ENCODE results near the gene DNAAF3.

DNAAF3 gene

DNA sequence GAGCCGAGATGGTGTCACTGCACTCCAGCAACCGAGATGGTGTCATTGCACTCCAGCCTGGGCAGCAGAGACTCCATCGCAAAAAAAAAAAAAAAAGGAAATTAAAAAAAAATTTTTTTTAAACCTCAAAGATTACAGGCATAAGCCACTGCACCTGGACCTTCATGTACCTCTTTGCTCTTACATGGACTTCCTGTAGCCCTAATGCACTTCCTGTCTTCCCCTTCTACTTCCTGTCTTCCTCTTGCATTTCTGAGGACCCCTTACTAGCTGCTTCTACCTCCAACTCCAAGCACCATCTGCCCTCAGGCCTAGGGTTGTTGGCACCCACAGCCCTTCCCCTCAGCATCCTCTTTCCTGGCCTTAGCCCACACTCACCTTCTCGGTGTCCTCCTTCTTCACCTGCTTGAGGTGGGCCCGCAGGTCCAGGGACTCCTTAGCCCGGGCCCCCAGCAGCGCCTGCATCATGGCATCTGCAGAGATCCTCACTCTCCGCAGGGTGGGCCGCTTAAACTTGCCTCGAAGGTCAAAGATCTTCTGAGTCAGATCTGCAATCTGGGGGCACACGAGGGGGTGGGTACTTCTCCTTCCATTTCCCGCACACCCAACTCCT is 12.7 kb downstream of the DNAAF3 start:
- DNase-seq (ENCODE audit: low spot score) = no peak

DNA sequence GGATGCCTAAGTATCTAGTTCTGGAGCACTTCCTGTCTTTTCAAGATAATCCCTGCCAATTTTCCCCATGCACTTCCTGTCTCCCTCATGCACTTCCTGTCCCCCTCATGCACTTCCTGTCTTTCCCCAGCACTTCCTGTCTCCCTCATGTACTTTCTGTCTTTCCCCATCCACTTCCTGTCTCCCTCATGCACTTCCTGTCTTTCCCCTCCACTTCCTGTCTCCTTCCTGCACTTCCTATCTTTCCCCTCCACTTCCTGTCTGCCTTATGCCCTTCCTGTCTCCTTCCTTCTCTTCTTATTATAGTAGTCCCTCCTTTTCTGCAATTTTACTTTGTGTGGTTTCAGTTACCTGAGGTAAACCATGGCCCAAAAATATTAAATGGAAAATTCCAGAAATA is 14.4 kb downstream of the DNAAF3 start:
- no peak for DNase-seq (ENCODE audit: low spot score)

DNA sequence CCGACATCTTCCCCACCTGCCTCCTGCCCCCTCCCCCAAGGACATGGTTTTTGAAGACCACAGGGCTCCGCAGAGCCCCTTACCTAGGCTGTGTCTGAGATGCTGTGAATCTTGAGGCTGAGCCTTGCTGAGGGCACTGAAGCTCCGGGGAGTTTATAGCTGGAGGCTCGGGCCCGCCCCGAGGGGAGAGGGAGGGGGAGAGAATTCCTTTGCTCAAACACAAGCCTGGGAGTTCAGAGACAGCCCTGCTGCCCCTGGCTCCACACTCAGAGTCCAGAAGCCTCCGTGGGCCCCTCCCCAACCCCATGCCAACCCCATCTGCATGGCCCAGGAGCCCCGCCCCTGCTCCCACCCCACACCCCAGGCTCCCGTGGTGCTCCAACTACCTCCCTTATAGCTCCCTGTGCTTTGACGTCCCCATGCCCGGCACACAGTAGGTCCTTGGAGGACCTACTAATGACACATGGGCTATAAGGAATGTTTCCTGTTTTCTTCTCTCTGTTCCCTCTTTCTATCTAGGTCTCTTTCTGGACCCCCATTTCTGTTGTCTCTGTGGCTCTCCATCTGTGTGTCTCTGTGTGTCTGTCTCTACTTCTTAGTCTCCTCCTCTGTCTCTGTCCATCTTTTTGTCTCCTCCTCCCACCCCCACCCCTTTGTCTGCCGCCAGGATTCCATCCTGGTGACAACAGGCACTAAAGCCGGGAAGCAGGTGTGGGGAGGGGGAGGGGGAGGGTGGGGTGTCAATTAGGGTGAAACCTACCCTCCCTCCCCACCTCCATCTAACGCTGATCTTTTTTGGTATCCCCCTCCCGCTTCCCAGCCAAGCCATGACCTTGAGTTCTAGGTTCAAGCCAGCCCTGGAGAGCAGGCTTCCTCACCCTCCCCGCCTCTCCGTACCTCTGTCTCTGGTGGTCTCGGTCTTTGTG is 17.1 kb downstream of the DNAAF3 start, which contains the start of gene TNNT1:
TSS of gene TNNT1 (minus strand) at position 129 of the 926 bp plus-strand sequence. CDS start 2,049 bp downstream, outside the sequence.
- DNase-seq (ENCODE audit: low spot score) = no peak

DNA sequence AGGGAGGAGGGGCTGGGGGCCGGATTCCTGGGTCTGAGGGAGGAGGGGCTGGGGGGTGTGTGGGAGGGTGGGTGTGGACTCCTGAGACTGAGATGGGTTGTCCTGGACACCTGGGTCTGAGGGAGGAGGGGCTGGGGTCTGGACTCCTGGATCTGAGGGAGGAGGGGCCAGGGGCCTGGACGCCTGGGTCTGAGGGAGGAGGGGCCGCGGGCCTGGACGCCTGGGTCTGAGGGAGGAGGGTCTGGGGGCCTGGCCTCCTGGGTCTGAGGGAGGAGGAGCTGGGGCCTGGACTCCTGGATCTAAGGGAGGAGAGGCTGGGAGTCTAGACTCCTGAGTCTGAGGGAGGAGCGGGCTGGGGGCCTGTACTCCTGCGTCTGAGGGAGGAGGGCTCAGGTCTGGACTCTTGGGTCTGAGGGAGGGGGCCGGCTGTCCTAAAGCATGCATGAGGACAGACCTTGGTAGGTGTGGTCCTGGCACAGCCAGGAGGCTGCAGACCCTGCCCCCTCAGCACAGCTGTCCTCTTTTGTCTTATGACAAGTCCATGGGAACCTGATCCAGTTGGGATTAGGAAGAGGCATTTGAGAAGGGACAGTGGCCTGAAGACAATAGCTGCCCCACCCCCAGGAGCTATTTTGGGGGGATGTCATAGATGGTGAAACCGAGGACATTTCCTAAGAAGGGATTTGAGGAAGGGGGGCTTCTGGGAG is 18.7 kb downstream of the DNAAF3 start:
- DNase-seq (ENCODE audit: low spot score) = no peak

DNA sequence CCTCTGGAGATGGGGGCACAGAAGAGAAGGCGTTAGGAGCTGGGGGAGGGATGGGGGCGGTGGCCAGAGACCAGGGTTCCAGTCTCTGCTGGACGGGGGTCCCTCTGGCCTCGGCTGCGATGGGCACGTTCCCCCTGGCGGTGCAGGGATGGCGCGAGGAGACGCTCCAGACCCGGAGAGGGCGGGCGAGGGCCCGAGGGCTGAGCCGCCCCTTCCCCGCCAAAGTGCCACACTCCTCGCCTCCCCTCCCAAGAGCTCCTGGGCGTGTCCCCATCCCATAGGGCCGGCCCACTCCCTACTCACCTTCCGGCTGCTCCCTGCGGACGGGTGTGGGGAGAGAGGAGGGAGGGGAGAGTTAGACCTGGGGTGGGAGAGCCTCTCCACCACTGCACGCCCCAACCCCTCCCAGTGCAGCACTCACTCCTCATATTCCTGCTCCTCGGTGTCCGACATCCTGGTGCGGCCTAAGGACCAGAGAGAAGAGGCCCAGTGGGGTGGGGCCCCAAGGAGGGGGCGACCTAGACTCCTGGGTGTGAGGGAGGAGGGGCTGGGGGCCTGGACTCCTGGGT is 19.6 kb downstream of the DNAAF3 start:
- DNase-seq (ENCODE audit: low spot score) = no peak

DNA sequence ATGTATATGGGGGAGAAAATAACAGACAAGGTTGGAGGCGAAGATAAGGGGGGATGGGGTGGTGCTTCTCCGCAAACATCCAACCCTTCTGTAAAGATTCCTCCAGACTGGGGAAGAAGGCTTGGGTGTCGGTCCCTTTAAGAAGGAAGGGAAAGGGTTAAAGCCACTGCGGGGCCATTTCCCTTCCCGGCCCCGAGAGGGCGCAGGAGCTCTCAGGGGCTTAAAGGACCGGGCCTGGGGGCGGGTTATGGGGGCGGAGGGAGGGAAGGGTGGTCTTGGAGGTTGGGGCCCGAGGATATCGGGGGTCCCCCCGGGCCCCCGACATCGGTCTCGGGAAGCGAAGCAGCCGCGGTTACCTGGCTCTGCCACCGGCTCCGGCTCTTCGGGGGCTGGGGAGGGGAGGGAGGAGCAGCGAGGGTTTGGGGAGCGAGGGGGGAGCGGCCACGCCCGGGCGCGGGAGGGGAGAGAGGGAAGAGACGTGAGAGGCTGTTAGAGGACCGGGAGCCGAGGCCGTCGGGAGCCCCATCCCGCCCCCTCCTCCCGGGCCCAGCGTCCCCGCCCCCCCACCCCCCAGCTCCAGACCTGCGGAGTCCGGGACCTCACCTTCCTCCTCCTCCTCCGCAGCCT is 20.2 kb downstream of the DNAAF3 start:
- peak; percentile 56 for DNase-seq (ENCODE audit: low spot score)

DNA sequence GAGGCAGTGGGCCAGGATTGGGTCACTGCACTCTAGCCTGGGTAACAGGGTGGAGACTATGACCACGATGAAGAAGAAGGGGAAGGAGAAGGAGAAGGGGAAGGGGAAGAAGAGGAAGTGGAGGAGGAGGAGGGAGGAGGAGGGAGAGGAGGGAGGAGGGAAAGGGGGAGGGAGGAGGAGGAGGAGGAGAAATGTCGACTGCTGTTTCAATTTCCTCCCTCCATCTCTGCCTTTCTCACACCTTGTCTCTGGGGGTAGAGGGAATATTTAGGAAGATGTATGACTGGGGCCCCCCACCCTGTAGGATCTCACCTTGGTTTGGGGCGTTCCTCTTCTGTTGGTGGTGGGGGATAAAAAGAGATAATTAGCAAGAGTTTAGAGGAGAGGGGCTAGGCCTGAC is 21.2 kb downstream of the DNAAF3 start:
- no peak for DNase-seq (ENCODE audit: low spot score)

DNA sequence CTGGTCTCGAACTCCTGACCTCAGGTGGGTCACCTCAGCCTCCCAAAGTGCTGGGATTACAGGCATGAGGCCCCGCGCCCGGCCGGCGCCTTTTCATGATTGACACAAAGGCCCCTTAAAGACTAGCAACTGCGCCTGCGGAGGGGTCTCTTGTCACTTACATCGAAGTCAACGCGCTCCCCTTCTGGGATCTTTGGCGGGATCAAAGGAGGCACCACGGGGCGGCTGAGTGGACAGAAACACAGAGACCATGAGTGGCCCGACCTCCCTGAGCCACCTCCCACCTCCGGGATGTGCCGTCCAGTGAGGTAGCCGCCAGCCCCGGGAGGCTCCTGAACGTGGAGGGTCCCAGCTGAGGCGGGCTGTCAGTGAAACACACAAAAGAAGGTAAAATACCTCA is 24.7 kb downstream of the DNAAF3 start:
- DNase-seq (ENCODE audit: low spot score) = no peak

DNA sequence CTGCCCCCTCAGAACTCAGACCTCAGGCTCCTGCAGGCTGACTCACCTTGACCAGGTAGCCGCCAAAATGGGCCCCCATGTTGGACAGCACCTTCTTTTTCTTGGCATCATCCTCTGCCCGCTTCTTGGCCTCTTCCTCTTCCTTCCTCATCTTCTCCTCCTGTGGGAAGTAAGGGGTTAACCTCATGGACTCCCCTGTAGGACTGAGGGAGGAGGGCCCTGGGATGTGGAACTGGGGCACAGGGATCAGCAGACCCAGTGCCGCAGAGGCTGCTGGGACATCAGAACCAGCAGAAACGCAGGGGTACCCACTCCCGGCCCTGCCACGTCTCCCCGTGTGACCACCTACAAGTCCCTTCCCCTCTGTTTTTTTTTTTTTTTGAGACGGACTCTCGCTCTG is 28.5 kb downstream of the DNAAF3 start:
- DNase-seq (ENCODE audit: low spot score) = no peak

DNA sequence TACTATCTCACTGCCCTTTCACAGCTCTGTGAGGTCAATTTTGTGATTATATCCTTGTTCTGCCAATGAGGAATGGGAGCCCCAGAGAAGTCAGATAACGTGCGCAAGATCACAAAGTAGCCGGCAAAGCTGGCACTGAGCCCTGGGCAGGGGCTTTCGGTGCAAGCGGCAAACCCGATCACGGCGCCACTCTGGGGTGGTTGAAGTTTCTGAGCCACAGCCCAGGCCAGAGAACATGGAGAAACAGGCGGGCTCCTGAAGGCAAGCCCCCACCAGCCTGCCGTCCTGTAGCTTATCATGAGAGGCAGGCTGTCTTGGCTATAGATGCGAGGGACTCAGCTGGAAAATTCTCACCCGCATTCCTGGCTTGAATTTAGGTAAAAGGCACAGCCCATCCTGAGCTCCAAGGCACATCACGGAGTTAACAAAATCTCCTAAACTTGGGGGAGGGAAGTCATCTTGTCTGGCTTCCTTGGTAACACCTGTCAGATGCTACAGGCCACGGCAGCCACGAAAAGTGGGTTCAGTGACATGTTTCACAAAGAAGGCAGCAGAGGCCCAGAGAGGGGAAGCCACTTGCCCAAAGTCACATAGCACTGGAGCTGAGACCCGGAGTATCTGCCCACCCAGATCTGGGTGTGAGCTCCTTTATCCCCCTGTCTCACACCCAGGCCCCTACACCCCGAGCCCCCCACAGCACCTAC is 29.9 kb downstream of the DNAAF3 start:
- no peak for DNase-seq (ENCODE audit: low spot score)

DNA sequence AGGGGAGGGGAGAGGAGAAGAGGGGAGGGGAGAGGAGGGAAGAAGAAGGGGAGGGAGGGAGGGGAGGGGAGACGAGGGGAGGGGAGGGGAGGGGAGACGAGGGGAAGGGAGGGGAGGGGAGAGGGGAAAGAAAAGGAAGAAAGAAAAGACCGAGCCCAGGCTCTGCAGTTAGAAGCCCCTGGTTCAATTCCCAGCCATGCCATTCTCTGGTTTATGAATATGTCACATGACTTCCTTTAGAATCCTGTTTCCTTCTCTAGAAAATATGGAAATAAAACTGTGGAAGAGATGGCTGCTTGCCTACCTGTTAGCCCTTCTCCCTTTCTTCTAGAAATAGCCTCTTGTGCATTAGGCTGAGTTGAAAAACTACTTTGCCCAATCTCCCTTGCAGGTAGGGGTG is 31.7 kb downstream of the DNAAF3 start:
- DNase-seq (ENCODE audit: low spot score) = no peak

DNA sequence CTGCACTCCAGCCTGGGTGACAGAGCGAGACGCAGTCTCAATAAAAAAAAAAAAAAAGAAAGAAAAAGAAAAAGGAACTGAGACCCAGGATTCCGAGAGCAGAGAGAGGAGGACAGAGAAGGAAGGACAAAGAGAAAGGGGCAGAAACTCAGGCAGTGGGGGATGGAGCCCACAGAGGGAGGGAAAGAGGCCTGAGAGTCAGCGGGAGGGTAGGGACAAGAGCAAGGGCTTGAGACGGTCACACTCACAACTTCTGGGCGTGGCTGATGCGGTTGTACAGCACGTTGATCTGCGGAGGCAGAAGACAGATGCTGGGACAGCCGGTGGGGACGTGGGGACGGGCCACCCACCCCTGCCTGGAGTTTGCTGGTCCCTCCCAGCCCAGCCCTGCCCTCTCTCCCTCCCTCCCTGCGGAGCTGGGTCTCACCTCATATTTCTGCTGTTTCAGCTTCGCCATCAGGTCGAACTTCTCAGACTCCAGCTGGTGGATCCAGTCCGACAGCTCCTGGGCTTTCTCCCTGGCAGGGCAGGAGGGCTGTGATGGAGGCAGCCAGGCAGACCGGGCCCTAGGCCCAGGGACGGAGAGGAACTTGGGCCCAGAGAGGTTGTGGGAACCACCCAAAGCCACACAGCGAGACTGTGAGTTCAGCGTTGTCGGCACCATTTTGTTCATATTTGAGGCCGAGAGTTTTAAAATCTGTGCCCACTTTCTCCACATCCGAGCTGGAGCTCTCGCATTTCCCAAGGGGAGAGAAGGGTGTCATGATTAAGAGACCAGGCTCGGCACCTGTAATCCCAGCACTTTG is 32.6 kb downstream of the DNAAF3 start:
- DNase-seq (ENCODE audit: low spot score) = no peak

DNA sequence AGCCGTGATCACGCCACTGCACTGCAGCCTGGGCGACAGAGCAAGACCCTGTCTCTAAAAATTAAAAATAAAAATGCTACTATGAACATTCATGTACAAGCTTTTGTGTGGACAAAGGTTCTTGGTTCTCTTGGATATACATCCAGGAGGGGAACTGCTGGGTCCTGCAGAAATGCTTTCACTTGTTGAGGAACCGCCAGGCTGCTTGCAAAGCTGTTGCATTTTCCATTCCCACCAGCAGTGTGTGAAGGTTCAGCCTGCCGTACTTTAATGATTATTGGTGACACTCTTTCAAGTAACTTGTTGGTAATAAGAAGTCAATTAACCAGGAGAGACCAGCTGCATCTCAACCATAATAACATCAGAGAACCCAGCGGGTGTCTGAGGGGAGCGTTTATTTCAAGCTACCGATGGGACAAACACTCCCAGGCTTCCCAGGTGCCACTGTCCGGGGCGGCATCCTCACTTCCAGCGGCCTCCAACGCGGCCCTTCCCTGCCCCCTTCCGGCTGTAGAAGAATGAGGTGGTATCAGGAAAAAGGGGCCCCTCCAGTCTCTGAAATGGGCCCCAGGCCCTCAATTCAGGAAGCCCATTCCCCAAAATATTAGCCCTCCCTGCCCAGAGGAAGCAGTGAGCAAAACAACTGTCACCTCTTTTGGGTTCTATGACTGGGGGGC is 33.8 kb downstream of the DNAAF3 start:
- no peak for DNase-seq (ENCODE audit: low spot score)

DNA sequence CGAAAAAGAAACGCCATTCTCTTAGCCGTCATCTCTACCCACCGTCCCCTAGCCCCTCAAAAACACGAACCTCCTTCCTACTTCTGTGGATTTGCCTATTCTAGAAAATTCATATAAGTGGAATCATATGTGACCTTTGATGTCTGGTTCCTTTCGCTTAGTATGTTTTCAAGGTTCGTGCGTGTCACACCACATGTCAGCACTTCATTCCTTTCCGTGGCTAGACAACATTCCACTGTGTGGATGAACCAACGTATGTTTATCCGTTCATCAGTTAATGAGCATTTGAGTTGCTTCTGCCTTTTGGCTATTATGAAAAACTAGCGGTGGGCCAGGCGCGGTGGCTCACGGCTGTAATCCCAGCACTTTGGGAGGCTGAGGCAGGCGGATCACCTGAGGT is 35.0 kb downstream of the DNAAF3 start:
- peak; percentile 47 for DNase-seq (ENCODE audit: low spot score)

DNA sequence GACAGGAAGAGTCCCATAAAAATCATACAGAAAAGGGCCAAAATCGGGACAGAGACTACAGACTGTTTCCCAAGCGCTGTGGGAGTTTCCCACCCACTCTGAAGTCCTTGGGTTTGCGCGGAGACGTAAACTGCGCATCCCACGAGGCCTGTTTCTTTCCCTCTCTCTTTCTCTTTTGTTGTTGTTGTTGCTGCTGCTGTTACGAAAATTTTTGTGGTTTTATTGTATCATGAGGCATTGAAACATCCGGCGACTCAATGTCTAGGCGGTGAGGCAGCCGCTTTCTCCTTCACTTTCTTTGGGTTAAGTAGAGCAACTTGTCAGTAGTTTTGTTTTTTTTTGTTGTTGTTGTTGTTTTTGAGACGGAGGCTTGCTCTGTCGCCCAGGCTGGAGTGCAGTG is 47.4 kb downstream of the DNAAF3 start:
- DNase-seq (ENCODE audit: low spot score) = no peak

DNA sequence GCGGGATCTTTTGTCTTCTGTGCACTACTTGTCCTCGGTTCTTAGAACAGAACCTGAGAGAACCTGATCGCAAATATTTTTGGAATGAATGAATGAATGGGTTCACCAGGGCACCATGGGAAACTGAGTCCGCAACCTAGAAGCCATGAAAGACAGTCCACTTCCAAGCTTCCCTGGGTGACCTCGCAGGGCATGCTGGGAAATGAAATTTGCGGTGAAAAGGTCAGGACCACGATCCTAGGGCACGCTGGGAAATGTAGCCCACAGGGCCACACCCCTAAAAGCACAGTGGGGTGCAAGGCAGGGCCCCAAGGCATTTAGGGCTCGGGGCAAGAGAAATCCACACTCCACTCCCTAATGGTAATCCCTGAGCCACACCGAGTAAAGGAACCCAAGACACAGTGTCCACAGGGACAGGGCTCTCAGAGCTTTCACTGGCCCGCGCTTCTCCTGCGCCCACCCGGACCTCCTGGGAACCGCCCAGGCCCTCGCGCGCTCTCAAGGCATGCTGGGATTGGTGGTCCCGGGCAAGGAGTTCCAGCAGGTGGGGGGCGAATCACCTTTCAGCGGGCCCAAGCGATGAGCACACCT is 47.9 kb downstream of the DNAAF3 start:
- DNase-seq (ENCODE audit: low spot score) = peak; percentile 46

DNA sequence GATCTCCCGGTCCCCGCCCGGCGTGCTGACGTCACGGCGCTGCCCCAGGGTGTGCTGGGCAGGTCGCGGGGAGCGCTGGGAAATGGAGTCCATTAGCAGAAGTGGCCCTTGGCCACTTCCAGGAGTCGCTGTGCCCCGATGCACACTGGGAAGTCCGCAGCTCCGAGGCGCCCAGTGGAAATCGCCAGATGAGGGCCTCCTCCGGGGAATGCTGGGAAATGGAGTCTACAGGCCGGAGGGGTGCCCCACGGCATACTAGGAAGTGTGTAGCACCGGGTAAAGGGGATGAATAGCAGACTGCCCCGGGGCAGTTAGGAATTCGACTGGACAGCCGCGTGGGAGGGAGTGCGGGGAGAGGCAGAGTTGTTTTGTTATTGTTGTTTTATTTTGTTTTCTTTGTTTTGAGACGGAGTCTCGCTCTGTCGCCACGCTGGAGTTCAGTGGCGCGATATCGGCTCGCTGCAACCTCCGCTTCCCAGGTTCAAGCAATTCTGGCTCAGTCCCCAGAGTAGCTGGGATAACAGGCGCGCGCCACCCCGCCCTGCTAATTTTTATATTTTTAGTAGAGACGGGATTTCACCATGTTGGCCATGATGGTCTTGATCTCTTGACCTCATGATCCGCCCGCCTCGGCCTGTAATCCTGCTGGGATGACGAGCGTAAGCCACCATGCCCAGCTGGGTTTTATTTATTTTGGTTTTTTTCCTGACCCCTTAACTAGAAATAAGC is 48.6 kb downstream of the DNAAF3 start:
- DNase-seq (ENCODE audit: low spot score) = peak; percentile 99

DNA sequence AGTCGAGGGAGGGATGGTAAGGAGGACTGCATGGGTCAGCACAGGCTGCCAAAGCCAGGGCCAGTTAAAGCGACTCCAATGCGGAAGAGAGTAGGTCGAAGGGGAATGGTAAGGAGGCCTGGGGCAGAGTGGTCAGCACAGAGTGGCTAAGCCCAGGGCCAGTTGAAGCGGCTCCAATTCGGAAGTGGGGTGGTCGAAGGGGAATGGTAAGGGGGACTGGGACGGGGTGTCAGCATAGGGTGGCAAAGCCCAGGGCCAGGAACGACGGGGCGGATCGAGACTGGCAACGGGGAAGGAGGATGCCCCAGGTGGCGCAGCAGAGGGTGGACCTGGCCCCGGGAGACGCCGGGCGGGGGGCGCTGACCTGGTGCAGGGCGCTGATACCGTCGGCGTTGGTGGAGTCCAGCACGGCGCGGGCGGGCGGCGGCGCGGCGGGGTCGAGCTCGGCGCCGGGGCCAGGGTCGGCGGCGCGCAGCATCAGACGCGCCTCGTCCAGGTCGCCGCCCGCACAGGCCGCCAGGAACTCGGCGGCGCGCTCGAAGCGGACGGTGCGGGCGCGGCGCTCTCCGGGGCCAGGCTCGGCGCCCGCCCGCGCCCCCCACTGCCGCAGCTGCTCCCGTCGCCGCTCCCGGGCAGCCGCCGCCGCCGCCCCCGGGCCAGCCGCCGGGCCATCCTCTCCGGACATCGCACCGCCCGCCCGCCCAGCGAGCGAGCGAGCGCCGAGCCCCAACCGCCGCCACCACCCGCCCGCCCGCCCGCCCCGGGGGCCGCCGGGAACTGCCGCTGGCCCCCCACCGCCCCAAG is 49.4 kb downstream of the DNAAF3 start, which contains the start of gene PPP1R12C:
TSS of gene PPP1R12C (minus strand) at position 779 of the 804 bp plus-strand sequence. CDS start at position 685, 94 bp downstream.
- peak; percentile 19 for DNase-seq (ENCODE audit: low spot score)
